Measurements from ENCODE around the gene ALKBH7.

DNA sequence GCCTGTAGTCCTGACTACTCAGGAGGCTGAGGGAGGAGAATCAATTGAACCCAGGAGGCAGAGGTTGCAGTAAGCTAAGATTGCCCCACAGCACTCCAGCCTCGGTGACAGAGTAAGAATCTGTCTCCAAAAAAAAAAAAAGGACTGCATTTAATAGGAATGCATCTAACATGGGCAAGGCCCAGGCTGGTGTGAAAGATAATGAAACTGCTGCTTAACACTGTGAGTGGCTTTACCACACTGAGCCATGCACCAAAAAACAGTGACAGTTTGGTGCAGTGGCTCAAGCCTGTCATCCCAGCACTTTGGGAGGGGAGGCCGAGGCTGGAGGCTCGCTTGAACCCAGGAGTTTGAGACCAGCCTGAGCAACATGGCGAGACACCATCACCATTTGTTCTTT lies 11.8 kb downstream of the ALKBH7 start:
- no peak for TF ChIP-seq POLR2A (IDR thresholded peaks at IDR 0.05)
- TF ChIP-seq, protein P1, sequence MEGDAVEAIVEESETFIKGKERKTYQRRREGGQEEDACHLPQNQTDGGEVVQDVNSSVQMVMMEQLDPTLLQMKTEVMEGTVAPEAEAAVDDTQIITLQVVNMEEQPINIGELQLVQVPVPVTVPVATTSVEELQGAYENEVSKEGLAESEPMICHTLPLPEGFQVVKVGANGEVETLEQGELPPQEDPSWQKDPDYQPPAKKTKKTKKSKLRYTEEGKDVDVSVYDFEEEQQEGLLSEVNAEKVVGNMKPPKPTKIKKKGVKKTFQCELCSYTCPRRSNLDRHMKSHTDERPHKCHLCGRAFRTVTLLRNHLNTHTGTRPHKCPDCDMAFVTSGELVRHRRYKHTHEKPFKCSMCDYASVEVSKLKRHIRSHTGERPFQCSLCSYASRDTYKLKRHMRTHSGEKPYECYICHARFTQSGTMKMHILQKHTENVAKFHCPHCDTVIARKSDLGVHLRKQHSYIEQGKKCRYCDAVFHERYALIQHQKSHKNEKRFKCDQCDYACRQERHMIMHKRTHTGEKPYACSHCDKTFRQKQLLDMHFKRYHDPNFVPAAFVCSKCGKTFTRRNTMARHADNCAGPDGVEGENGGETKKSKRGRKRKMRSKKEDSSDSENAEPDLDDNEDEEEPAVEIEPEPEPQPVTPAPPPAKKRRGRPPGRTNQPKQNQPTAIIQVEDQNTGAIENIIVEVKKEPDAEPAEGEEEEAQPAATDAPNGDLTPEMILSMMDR (IDR thresholded peaks at IDR 0.05): no peak
